CD4-positive, alpha-beta memory T cell (primary cell): ENCODE data around the gene ZNF865. TPM values are rescaled to one million over a fixed set of nuclear protein-coding genes. Genes with fewer than 3 reads are reported as not detected.

Experiments
- CTCF ChIA-PET: fragments of 350-600 bp; sonication (Branson Sonifier 250); formaldehyde crosslinking; loops from one replicate; lab custom pipeline; 2021; ENCODE audit warnings: inconsistent platforms; ENCODE audit not compliant: partially characterized antibody; lab: Charles Lee
- POLR2A ChIA-PET: fragments of 350-600 bp; sonication (Branson Sonifier 250); formaldehyde crosslinking; loops from one replicate; lab custom pipeline; 2021; ENCODE audit not compliant: partially characterized antibody; lab: Charles Lee
- DNase-seq, 5 donors: peaks; one replicate each; pipeline versions ENCODE4 v3.0.0 to v3.0.0-alpha.2; 2020 to 2022; ENCODE audit warnings: mixed read lengths in 1 of 5
- H3K27ac ChIP-seq: one replicate; pipeline ENCODE4 v1.7.0; 2013; ENCODE audit warnings: low read depth, low read length
- H3K27me3 ChIP-seq: 2 replicates; pipeline ENCODE4 v1.7.0; 2013; ENCODE audit warnings: mild to moderate bottlenecking, low read length, moderate library complexity; ENCODE audit not compliant: insufficient read depth
- H3K36me3 ChIP-seq: 2 replicates; pipeline ENCODE4 v1.7.0; 2013; ENCODE audit warnings: mild to moderate bottlenecking, low read length, moderate library complexity; ENCODE audit not compliant: insufficient read depth
- H3K4me1 ChIP-seq: 2 replicates; pipeline ENCODE4 v1.7.0; 2013; ENCODE audit warnings: mild to moderate bottlenecking, low read length, moderate library complexity; ENCODE audit not compliant: insufficient read depth
- H3K4me3 ChIP-seq, 2 donors: one replicate each; pipeline ENCODE4 v1.7.0; 2013; ENCODE audit warnings: low read length in 2 of 2, mild to moderate bottlenecking in 1 of 2
- H3K9me3 ChIP-seq, 2 donors: one replicate each; pipeline ENCODE4 v1.7.0; 2013; ENCODE audit warnings: low read length in 2 of 2, control low read depth in 1 of 2; ENCODE audit not compliant: control insufficient read depth in 1 of 2
- H3K27ac Mint-ChIP-seq, 7 donors: one replicate each; pipeline ENCODE4 v1.8.0; 2020 to 2021; ENCODE audit warnings: mixed read lengths in 7 of 7, mild to moderate bottlenecking in 6 of 7, inconsistent platforms in 3 of 7, moderate library complexity in 3 of 7
- H3K27me3 Mint-ChIP-seq, 2 donors: one replicate each; pipeline ENCODE4 v1.8.0; 2020 to 2021; ENCODE audit warnings: mixed read lengths in 2 of 2
- H3K36me3 Mint-ChIP-seq, 2 donors: one replicate each; pipeline ENCODE4 v1.8.0; 2020 to 2021; ENCODE audit warnings: mixed read lengths in 2 of 2, inconsistent platforms in 1 of 2, mild to moderate bottlenecking in 1 of 2
- H3K4me1 Mint-ChIP-seq, 4 donors: one replicate each; pipeline ENCODE4 v1.8.0; 2020 to 2021; ENCODE audit warnings: mixed read lengths in 4 of 4, mild to moderate bottlenecking in 1 of 4
- H3K4me3 Mint-ChIP-seq, 8 donors: one replicate each; pipeline ENCODE4 v1.8.0; 2020 to 2021; ENCODE audit warnings: mixed read lengths in 8 of 8, mild to moderate bottlenecking in 7 of 8, moderate library complexity in 6 of 8, inconsistent platforms in 3 of 8
- H3K9me3 Mint-ChIP-seq, 8 donors: one replicate each; pipeline ENCODE4 v1.8.0; 2020 to 2021; ENCODE audit warnings: mixed read lengths in 8 of 8, mild to moderate bottlenecking in 5 of 8, inconsistent platforms in 3 of 8, moderate library complexity in 1 of 8
- intact Hi-C: fragments of 100-400 bp; cut with micrococcal nuclease; formaldehyde crosslinking; loops from one replicate; pipeline ENCODE4 v1.15.1; 2023
- polyA plus RNA-seq, 2 donors: library from polyadenylated mRNA; unstranded; fragments of 300-500 nt; fragmentation: Illumina TruSeq; gene quantifications; one replicate each; pipeline ENCODE4 v1.2.3, GENCODE V29; 2021
- total RNA-seq, 2 experiments: library from RNA; stranded (reverse); gene quantifications; one replicate each; pipeline ENCODE4 v1.2.3, GENCODE V29; 2021

The ZNF865 gene
- total and polyA plus RNA-seq, 4 experiments from 2014 or later, result 0.30 to 20.9 (median 20.3) TPM; not detected in 1

DNA sequence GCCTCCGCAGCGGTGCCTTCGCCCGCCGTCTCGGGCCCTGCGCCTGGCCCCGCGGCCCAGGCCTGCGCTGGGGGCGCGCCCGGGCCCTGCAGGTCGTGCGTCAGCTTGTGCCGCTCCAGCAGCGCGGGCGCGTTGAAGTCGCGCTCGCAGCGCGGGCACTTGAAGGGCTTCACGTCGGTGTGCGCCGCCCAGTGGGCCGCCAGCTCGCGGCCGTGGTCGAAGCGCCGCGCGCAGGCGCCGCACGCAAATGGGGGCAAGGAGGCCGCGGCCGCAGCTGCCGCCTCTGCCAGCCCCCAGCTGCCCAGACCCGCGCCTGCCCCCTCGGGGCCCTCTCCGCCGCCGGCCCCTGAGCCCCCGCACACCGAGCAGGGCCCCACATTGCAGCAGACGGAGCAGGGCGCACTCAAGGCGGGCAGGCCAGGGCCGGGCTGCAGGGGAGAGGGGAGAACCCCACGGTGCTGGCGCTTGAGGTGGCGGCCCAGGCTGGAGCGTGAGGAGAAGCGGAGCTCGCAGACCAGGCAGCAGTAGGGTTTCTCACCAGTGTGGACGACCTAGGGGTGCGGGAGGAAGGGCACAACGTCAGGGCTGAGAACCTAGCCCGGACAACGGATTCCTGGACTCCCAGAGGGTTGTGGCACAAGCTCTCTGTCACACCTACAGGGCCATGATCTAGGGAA is 12.2 kb upstream of the ZNF865 start:
- Histone ChIP-seq H3K4me3 (no peak overlapping the region), H3K27me3 (no peaks in the 10 kb centered on the region), H3K36me3 (peaks cover 8% of the 10 kb centered on the region), H3K27ac (no peak overlapping the region), H3K9me3 (no peaks in the 10 kb centered on the region), H3K4me1 (peaks cover 2% of the 10 kb centered on the region)
- intact Hi-C loops, result no loop called here
- H3K27me3 Mint-ChIP-seq, result no peaks in the 10 kb centered on the region
- H3K36me3 Mint-ChIP-seq, result peaks cover 26 to 39% of the 10 kb centered on the region in 2 donors
- no peaks in the 10 kb centered on the region for H3K9me3 Mint-ChIP-seq
- ChIA-PET CTCF (interaction anchor here (0.5 to 0.7 kb wide), 2 partner anchors 45 to 89 kb away, joined by 3 read pairs; no protein-coding TSS in a partner anchor), POLR2A (interaction anchor here (0.7 kb wide), 1 partner anchor 11 kb away, joined by 4 read pairs; no protein-coding TSS in a partner anchor)
- H3K4me3 Mint-ChIP-seq, result no peak overlapping the region
- H3K27ac Mint-ChIP-seq, result no peak overlapping the region
- H3K4me1 Mint-ChIP-seq, result peaks cover 3 to 12% (median 8%) of the 10 kb centered on the region in 4 donors
- no peak for DNase-seq

DNA sequence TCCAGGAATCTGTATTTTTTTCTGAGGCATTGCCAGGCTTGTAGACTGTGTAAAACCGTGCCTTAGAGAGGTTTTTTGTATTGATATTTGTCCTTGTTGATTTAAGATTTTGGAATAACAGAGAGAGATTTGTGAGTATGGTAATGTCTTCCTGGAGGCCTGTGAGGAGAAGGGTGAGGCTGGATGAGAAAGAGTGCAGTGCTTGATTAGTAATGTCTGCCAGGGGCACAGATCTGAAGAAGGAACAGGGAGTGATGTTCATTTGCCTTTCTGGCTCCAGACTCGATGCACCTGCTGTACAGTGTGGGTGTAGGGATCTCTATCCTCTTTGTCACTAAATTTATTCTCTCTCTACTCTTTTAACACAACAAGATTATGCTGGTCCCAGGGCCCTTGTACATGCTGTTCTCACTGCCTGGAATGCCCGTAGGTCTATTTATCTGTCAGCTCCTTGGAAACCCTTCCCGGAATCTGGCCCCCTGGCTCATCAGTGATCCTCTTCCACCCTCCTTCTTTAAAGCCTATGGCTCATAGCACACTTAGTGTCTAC is 10.4 kb upstream of the ZNF865 start:
- intact Hi-C loops, result no loop called here
- Mint-ChIP-seq H3K4me3 (peak overlapping the region in 1 of 8 donors; percentile 2), H3K27ac (peak overlapping the region in 1 of 7 donors; percentile 61)

DNA sequence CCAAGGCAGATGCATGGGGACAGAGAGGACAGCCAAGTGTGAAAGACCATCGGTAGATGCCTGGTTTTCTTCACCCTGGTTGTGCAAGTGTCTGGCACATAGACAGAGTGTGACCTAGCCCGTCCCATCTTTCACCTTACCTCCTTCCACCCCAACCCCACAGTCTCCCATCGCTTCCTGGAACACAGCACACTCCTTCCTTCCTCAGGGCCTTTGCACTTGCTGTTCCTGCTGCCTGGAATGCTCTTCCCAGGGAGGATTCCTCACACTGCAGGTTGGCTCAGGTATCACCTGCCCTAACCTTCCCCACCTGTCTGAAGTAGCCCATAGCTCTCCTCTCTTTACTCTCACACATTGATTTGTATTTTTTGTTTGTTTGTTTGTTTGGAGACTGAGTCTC is 9.1 kb upstream of the ZNF865 start:
- ChIA-PET CTCF (no interaction called here), POLR2A (interaction anchor here (0.9 to 1.4 kb wide), 2 partner anchors 10 to 15 kb away, joined by 3 to 4 read pairs; no protein-coding TSS in a partner anchor)
- Histone ChIP-seq H3K27ac (no peak overlapping the region), H3K27me3 (no peaks in the 10 kb centered on the region), H3K4me3 (no peak overlapping the region), H3K36me3 (peaks cover 8% of the 10 kb centered on the region), H3K9me3 (no peaks in the 10 kb centered on the region), H3K4me1 (peaks cover 15% of the 10 kb centered on the region)
- Mint-ChIP-seq H3K27ac (peak overlapping the region in 4 of 7 donors; percentile 24 to 75 (median 54)), H3K9me3 (no peaks in the 10 kb centered on the region), H3K36me3 (peaks cover 39 to 42% of the 10 kb centered on the region in 2 donors), H3K4me1 (peaks cover 11 to 20% (median 14%) of the 10 kb centered on the region in 4 donors), H3K4me3 (no peak overlapping the region), H3K27me3 (no peaks in the 10 kb centered on the region)
- intact Hi-C loops, result no loop called here
- peak in 1 of 5 donors; percentile 5 for DNase-seq

More for the DNA sequence above, 10.4 kb upstream of the ZNF865 start:
- Histone ChIP-seq H3K36me3 (peaks cover 8% of the 10 kb centered on the region), H3K4me1 (peaks cover 7% of the 10 kb centered on the region), H3K27me3 (no peaks in the 10 kb centered on the region), H3K4me3 (no peak overlapping the region), H3K27ac (no peak overlapping the region), H3K9me3 (no peaks in the 10 kb centered on the region)
- no peak for DNase-seq
- no peaks in the 10 kb centered on the region for H3K9me3 Mint-ChIP-seq
- H3K36me3 Mint-ChIP-seq, result peaks cover 38 to 42% of the 10 kb centered on the region in 2 donors
- no peaks in the 10 kb centered on the region for H3K27me3 Mint-ChIP-seq
- CTCF ChIA-PET, result interaction anchor here (0.8 to 1.8 kb wide), 2 partner anchors 11 to 91 kb away, joined by 4 read pairs; partner anchors contain the start of gene ZNF865
- POLR2A ChIA-PET, result interaction anchor here (1.4 kb wide), 1 partner anchor 14 kb away, joined by 4 read pairs; no protein-coding TSS in a partner anchor
- H3K4me1 Mint-ChIP-seq, result peaks cover 5 to 15% (median 9%) of the 10 kb centered on the region in 4 donors

DNA sequence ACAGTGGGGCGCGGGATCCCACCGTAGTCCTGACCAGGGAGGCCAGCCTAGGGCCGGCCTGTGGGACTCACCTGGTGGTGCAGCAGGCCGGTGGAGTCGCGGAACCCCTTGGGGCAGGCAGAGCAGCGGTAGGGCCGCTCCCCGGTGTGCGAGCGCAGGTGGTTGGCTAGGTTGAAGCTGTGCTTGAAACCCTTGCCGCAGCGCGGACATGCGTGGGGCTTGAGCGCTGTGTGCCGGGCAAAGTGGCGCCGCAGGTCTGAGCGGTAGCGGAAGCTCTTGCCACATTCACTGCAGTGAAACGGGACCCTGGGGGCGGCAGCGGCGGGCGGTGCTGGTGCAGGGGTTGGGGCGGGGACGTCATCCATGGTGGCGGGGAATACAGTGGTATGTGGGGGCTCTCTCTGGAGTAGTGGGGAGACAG is 7.9 kb upstream of the ZNF865 start:
- ChIA-PET CTCF (interaction anchor here (3.5 to 5.0 kb wide), 2 partner anchors 28 to 35 kb away, joined by 20 to 24 read pairs; partner anchors contain the start of gene ZNF784), POLR2A (interaction anchor here (0.9 to 4.7 kb wide), 2 partner anchors 9 to 12 kb away, joined by 3 to 49 read pairs; no protein-coding TSS in a partner anchor)
- no peaks in the 10 kb centered on the region for H3K9me3 ChIP-seq
- Mint-ChIP-seq H3K4me3 (no peak overlapping the region), H3K27me3 (no peaks in the 10 kb centered on the region), H3K9me3 (no peaks in the 10 kb centered on the region), H3K4me1 (peaks cover 16 to 26% (median 19%) of the 10 kb centered on the region in 4 donors), H3K27ac (no peak overlapping the region), H3K36me3 (peaks cover 38% of the 10 kb centered on the region in 2 donors)
- peaks cover 8% of the 10 kb centered on the region for H3K36me3 ChIP-seq
- peaks cover 22% of the 10 kb centered on the region for H3K4me1 ChIP-seq
- peak in 1 of 5 donors; percentile 36 for DNase-seq
- H3K4me3 ChIP-seq, result no peak overlapping the region
- no peaks in the 10 kb centered on the region for H3K27me3 ChIP-seq
- intact Hi-C loops, result no loop called here
- H3K27ac ChIP-seq, result no peak overlapping the region

DNA sequence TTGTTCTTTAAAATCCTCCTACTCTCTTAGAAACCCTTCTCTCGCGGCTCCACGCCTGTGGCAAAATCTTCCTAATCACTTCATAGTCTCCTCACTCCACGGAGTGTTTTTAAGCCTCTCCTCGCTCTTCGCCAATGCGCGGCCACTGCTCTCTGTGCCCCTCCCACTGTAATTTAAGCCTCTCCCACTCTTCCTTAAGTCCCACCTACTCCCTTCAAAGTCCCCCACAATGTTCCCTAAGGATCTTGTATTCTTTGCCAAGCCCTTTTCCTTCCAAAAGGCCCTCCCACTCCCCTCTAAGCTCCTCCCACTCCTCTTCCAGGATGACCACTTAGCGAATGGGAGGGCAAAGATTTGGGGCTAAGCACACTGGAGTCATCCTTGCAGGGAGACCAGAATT is 7.4 kb upstream of the ZNF865 start:
- Histone ChIP-seq H3K9me3 (no peaks in the 10 kb centered on the region), H3K4me1 (peaks cover 22% of the 10 kb centered on the region), H3K36me3 (peaks cover 8% of the 10 kb centered on the region), H3K27ac (no peak overlapping the region), H3K4me3 (no peak overlapping the region), H3K27me3 (no peaks in the 10 kb centered on the region)
- intact Hi-C loops, result loop anchor here (2.0 kb wide), 3 partner anchors 17 to 517 kb away; partner anchors contain the start of genes EPN1 and ZNF579
- H3K27me3 Mint-ChIP-seq, result no peaks in the 10 kb centered on the region
- peak in 1 of 5 donors; percentile 33 for DNase-seq
- H3K4me1 Mint-ChIP-seq, result peaks cover 16 to 26% (median 19%) of the 10 kb centered on the region in 4 donors
- no peaks in the 10 kb centered on the region for H3K9me3 Mint-ChIP-seq
- peaks cover 38 to 39% of the 10 kb centered on the region in 2 donors for H3K36me3 Mint-ChIP-seq
- ChIA-PET POLR2A (interaction anchor here (2.9 to 4.7 kb wide), 4 partner anchors 13 to 45 kb away, joined by 23 to 95 read pairs (median 40); partner anchors contain the start of genes ZNF579, ZNF581 and ZNF784), CTCF (interaction anchor here (3.5 to 5.0 kb wide), 2 partner anchors 27 to 35 kb away, joined by 20 to 24 read pairs; partner anchors contain the start of gene ZNF784)
- H3K4me3 Mint-ChIP-seq, result peak overlapping the region in 2 of 8 donors; percentile 43 to 98
- peak overlapping the region in 3 of 7 donors; percentile 22 to 93 (median 35) for H3K27ac Mint-ChIP-seq

DNA sequence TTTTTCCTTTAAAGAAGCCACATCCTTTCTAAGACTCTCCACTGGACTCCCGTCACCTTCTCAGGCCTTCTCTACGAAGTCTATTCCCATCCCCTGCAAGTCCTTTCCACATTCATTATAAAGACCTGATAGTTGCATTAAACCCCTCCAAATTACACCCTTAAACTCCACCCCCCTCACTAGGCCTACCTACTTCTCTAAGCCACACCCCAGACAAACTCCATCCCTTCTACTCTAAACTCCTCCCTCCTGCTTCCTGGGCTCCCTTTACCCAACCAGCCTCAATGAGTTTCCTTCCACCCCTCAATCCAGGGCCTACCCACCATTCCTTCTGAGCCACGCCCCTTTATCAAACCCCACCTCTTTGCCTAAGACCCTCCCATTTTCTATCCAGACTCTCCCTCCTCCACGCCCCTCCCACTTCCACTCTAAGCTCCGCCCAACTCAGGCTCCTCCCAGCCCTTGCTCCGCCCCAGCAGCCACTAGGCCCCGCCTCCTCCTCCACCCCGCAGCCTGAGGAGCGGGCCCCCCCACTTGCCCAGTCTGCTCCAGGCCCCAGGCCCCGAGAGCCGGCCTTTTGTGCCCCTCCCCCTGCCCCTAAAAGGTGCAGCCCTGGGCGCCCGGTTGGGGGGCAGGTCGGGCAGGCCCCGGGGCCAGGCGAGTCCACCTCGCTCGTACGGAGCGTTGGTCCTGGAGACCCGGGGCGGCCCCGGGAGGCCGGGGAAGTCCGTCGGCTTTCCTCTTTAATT is 6.6 kb upstream of the ZNF865 start:
- H3K9me3 ChIP-seq, result no peaks in the 10 kb centered on the region
- H3K36me3 ChIP-seq, result peaks cover 8% of the 10 kb centered on the region
- intact Hi-C loops, result loop anchor here (1.0 to 2.0 kb wide), 9 partner anchors 12 to 518 kb away; partner anchors contain the start of genes EPN1, PPP6R1, ZNF579 and ZNF628
- H3K27me3 ChIP-seq, result no peaks in the 10 kb centered on the region
- ChIA-PET CTCF (interaction anchor here (0.6 to 5.0 kb wide), 5 partner anchors 26 to 131 kb away, joined by 3 to 24 read pairs (median 5); partner anchors contain the start of gene ZNF784), POLR2A (interaction anchor here (0.6 to 4.7 kb wide), 30 partner anchors 9 to 1410 kb away, joined by 3 to 95 read pairs (median 6); partner anchors contain the start of genes CCDC106, HSPBP1, ISOC2 and KMT5C)
- DNase-seq, result peak; percentile 94 to 97 (median 95)
- Mint-ChIP-seq H3K27me3 (no peaks in the 10 kb centered on the region), H3K27ac (peak overlapping the region; percentile 96 to 100 (median 99)), H3K4me3 (peak overlapping the region; percentile 98 to 100 (median 98)), H3K36me3 (peaks cover 37 to 40% of the 10 kb centered on the region in 2 donors), H3K9me3 (no peaks in the 10 kb centered on the region), H3K4me1 (peaks cover 18 to 34% (median 21%) of the 10 kb centered on the region in 4 donors)
- peaks cover 22% of the 10 kb centered on the region for H3K4me1 ChIP-seq
- peak overlapping the region; percentile 89 for H3K27ac ChIP-seq
- peak overlapping the region; percentile 93 to 99 for H3K4me3 ChIP-seq
